Gastroesophageal sphincter (tissue), 3 donors: ENCODE results near the gene IKZF1.

Experiments used
- CTCF ChIP-seq, 4 experiments: fragments of 200-600 bp in 2 of 4; fragments of 450-650 bp in 2 of 4; sonication (generic) in 1 of 4; IDR thresholded peaks; one replicate each; pipeline ENCODE4 v1.5.1; 2017 to 2019; ENCODE audit warnings: antibody characterized with exemption in 4 of 4, mild to moderate bottlenecking in 2 of 4, moderate library complexity in 2 of 4
- POLR2AphosphoS5 ChIP-seq: sonication (generic); formaldehyde crosslinking; IDR thresholded peaks from one replicate; pipeline ENCODE4 v1.6.1; 2017; ENCODE audit warnings: antibody characterized with exemption

- TF ChIP-seq CTCF (IDR thresholded peaks at IDR 0.05) (no peak), POLR2AphosphoS5 (no peak)
Measured at GRCh38 chr7:50292165-50292757, 12.3 kb upstream of the IKZF1 start.
